NCI-H2196 treated with DMSO at 0.1 percent for 48 hours (cell line): ENCODE data around the gene CRIM1.

Source experiments
- DNase-seq: peaks from one replicate; lab custom pipeline; 2025; ENCODE audit not compliant: unreplicated experiment; lab: John Stamatoyannopoulos, UW

Gene CRIM1

GRCh38 chr2:36421379-36421778, 65.8 kb downstream of the CRIM1 start:
- DNase-seq = no peak

DNA sequence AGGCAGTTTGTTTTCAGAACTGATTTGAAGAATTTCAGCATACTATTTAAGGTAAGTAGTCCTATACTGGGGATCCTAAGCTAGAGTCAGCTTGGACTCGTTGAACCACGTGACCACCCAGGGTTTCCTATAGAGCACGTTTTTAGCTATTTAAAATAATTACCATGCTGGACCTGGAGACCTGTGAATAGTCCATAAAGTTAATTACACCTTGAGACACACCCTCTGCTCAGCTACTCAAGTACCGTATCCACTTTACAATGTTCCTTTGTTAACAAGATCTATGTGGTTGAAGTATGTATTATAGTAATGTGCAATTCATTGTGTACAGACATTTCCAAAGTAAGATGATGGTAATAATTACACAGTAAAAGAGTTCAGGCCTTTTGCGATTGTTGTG, 67.6 kb downstream of the CRIM1 start:
- no peak for DNase-seq

DNA sequence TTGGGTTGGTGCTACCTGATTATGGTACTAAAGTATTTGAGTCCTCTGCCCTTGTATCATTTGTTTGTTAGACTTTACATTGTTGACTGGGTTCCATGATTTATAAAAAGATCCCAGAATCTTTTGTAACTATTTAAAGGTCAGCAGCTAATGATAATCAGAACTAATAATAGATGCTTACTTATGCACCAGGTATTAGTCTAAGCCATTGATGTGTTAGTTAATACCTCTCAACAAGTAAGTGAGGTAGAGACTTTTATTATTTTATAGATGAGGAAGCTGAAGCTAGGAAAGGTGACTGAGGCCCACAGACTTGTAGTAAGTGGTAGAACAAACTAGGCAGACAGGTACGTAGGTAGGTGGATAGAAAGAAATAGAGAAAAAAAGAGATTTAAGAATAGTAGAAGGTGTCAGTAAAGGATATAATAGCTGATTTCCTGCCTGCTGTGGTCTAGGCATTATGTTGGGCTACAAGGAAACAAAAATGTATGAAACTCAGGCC, 68.1 kb downstream of the CRIM1 start:
- DNase-seq = no peak

DNA sequence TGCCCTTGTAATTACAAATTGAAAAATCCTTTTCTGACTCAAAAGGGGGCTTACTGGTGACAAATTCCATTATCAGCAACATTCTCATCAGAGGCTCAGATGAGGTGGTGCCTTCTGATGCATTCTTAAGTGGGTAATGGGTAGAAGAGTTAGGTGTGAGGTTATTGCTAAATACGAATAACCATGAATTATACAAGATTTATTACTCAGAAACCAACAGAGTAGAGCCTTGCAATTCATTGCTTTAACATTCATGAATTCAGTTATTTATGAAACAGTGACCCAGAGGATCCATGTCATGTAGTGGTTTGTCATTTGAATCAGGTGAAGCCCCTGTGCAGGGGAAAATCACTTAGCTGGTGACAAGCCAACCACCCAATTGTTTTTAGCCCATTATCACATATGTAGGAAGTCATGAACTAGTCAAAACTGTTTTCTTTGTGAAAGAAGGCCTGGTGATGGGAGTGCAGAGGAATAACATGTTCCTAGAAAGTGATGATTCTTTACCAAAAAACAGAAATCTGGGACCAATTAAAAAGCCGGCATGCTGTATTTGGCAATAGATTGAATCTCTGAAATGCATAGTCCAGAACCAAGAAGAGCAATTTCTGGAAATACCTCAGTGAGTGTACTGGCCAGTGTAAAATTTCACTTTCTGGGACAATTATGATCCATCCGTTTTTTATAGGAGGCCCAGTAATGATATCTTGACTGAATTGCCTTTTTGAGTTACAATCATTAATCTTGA, 70.2 kb downstream of the CRIM1 start:
- no peak for DNase-seq

- DNase-seq = no peak
These were observed 72.2 kb downstream of the CRIM1 start for GRCh38 chr2:36427790-36428243.

GRCh38 chr2:36430549-36430948, 75.0 kb downstream of the CRIM1 start:
- no peak for DNase-seq

GRCh38 chr2:36432479-36432878, 76.9 kb downstream of the CRIM1 start:
- DNase-seq = no peak

- DNase-seq = no peak
These were observed 78.0 kb downstream of the CRIM1 start for GRCh38 chr2:36433311-36434217.

DNA sequence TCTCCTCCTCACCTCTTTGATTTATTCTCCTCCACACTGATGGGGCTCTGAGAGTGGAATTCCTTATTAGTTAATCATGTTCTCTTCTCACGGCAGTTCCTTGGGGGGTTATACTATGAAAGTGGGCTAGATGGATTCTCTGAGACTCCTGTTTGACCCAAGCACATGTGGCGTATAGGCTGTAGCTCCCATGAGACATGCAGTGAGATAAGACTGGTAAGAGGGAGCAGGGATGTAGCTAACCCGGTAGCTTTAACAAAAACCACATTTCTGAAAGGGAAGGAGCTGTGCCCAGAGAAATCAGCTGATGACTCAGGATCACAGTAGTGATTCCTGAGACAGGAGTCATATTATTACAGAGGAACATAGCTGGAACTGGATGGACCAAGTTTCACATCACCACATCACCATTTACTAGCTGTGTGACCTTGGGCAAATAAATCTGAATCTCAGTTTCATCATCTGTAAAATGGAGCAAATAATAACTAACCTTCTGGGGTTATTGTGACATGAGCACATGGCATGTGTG, 82.9 kb downstream of the CRIM1 start:
- no peak for DNase-seq

- no peak for DNase-seq
These were observed 83.5 kb downstream of the CRIM1 start for GRCh38 chr2:36439084-36439483.

DNA sequence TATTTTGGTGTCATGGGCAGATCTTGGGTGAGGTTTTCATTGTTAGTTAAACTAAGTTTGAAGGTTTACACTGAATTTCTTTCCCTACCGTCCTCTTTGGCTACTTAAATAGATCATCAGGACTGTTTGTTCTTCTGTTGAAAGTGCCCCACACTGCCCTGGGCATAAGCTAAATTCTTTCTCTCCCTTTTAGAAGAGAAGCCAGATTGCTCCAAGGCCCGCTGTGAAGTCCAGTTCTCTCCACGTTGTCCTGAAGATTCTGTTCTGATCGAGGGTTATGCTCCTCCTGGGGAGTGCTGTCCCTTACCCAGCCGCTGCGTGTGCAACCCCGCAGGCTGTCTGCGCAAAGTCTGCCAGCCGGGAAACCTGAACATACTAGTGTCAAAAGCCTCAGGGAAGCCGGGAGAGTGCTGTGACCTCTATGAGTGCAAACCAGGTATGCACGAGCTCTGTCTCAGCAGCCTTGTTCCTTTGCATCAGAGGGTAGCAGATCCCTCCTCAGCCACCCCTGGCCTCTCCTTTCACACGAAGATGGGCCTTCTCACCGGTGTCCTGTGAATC, 85.6 kb downstream of the CRIM1 start:
- no peak for DNase-seq

DNA sequence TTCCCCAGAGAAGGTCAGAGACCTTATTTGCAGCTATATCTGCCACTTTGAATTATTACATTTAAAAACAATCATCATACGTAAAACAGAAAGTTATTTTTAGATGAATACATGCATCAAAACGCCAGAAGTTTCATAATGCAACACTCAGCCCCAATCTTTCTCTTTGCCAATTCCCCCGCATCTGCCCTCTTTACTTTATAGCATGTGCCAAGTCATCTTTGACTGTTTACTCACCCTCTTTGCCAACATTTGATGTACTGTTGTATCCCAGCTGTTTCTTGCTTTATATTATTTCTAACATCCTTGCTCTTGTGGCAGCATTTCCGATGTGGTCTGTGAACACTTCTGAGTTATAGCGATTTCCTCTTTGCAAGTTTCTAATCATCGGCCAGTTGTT, 86.2 kb downstream of the CRIM1 start:
- DNase-seq = no peak

- no peak for DNase-seq
These were observed 88.8 kb downstream of the CRIM1 start for GRCh38 chr2:36444216-36444936.

GRCh38 chr2:36445185-36445866, 89.7 kb downstream of the CRIM1 start:
- no peak for DNase-seq

GRCh38 chr2:36446294-36446693, 90.7 kb downstream of the CRIM1 start:
- DNase-seq = no peak

DNA sequence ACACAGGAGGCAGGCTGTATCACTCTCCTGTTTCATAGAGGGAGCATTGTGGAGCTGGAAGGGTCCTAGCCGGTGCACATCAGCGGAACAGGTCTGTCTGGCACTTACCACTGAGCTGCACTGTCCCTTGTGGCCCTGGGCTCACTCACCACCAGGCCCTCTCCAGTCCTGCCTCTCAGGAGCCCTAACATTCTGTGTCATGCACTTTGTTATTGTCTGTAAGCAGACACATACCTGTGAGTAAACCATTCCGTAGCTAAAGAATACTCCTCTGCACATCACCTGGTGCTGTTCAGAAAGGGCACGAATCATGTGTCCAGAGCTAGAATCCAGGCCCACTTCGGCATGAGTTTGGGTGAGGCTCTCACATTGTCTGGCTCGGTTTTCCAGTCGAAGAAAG, 93.6 kb downstream of the CRIM1 start:
- DNase-seq = no peak

DNA sequence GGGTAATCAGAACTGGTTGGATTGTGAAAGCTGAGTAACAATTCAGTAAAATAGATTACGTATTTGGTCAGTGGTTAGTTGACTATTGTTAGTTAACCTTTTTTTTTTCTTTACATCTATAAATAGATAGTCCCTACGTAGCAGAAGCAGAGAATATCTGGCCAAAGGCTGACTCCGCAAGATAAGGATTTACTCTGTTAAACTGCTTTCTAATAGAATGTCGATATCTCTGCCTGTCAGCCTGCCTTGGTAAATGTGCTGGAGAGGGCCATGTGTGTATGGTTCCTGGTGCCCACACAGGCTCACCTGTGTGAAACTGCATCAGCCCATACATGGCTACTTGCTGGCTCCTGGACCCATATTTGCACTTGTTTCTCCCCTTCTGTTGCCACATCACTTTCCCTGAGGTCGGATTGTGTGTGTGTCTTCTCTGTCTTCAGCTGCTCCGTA, 94.4 kb downstream of the CRIM1 start:
- DNase-seq = no peak

- no peak for DNase-seq
These were observed 95.1 kb downstream of the CRIM1 start for GRCh38 chr2:36450466-36451196.

- no peak for DNase-seq
These were observed 95.9 kb downstream of the CRIM1 start for GRCh38 chr2:36451512-36451911.
